Endothelial cell of coronary artery (primary cell): ENCODE results near the gene PPRC1. TPM values are rescaled to one million over a fixed set of nuclear protein-coding genes. Genes with fewer than 3 reads are reported as not detected.

Source experiments
- total RNA-seq: library from RNA; depleted of rRNA; stranded (reverse); fragments of >200 nt; gene quantifications from 2 replicates; pipeline ENCODE4 v1.2.3, GENCODE V29; 2014

PPRC1 gene, protein sequence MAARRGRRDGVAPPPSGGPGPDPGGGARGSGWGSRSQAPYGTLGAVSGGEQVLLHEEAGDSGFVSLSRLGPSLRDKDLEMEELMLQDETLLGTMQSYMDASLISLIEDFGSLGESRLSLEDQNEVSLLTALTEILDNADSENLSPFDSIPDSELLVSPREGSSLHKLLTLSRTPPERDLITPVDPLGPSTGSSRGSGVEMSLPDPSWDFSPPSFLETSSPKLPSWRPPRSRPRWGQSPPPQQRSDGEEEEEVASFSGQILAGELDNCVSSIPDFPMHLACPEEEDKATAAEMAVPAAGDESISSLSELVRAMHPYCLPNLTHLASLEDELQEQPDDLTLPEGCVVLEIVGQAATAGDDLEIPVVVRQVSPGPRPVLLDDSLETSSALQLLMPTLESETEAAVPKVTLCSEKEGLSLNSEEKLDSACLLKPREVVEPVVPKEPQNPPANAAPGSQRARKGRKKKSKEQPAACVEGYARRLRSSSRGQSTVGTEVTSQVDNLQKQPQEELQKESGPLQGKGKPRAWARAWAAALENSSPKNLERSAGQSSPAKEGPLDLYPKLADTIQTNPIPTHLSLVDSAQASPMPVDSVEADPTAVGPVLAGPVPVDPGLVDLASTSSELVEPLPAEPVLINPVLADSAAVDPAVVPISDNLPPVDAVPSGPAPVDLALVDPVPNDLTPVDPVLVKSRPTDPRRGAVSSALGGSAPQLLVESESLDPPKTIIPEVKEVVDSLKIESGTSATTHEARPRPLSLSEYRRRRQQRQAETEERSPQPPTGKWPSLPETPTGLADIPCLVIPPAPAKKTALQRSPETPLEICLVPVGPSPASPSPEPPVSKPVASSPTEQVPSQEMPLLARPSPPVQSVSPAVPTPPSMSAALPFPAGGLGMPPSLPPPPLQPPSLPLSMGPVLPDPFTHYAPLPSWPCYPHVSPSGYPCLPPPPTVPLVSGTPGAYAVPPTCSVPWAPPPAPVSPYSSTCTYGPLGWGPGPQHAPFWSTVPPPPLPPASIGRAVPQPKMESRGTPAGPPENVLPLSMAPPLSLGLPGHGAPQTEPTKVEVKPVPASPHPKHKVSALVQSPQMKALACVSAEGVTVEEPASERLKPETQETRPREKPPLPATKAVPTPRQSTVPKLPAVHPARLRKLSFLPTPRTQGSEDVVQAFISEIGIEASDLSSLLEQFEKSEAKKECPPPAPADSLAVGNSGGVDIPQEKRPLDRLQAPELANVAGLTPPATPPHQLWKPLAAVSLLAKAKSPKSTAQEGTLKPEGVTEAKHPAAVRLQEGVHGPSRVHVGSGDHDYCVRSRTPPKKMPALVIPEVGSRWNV (N-terminal part only)
- total RNA-seq: 8.9 and 14.0 TPM in 2 replicates

DNA sequence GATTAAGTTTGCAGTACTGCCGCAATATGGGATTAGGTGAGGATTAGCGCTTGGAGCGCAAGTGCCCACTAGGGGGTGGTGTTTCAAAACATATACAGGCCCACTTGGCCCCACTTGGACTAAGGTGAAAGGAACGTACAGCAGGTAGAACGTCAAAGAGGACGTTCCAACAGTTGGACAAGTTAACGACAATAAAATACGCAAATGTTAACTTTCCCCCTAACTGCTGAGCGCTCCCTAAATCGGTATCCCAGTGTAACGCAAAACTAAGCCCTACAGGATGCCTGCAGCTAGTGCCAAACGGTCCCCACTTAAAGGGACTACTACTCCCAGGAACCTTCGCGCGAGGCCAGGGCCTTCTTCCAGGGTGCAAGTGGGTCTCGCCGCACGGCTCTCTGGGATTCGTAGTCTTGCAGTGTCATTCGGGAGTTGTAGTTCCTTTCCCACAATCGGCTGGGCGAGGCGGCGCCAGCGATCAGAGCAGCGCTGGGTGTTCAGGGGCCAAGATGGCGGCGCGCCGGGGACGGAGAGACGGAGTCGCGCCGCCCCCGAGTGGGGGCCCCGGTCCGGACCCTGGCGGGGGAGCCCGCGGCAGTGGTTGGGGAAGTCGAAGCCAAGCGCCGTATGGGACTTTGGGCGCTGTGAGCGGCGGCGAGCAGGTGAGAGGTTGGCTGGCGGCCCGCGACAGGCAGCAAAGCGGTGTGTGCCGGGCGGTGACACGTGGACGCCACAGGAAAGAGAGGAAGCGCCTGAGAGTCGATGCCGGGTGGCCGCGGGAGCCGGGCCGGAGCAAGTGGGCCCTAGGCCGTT is at the start of gene PPRC1:
Gene PPRC1 (plus strand): TSS at position 478 of the 810 bp plus-strand sequence. CDS start 29 bp downstream, at position 507.

DNA sequence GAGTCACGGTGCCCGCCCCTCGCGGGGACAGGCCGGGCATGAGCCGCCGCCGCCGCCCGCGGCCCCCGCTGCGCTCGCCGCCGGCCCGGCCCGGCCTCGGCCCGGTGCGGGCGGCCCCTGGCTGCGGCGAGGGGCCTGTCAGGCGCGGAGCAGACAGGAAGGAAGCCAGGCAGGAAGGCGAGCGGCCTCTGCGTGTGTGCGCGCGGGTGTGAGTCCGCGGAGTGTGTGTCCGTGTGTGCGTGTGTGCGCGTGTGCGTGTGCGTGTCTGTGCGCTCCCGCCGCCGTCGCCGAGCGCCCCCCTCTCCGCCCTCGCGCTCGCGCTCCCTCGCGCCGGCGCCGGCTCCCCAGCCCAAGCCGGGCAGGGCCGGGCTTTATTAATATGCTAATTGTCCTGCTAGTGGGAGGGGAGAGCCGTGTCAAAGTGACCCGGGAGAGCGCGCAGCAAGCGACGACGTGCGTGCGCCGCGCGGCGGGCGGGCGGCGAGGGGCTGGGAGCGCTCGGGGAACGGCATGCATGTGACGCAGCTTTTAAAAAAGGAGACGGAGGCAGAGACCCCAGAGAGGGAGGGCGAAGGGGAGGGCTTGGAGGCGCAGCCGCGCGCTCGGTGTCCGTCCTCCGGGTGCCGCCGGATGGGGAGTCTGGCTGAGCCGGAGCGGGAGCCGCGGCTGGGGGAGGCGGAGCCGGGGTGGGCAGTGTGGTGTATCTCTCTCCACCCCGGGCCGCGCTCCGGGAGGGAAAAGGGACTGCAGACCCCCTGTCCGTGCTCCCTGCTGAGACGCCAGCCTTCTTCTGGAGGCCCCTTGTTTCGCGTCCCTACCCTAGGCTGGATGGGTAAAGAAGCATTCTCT is 12.5 kb upstream of the PPRC1 start, which contains the start of gene LDB1:
Gene LDB1 (minus strand): TSS at position 227 of the 849 bp plus-strand sequence. CDS start 258 bp downstream, outside the sequence.

DNA sequence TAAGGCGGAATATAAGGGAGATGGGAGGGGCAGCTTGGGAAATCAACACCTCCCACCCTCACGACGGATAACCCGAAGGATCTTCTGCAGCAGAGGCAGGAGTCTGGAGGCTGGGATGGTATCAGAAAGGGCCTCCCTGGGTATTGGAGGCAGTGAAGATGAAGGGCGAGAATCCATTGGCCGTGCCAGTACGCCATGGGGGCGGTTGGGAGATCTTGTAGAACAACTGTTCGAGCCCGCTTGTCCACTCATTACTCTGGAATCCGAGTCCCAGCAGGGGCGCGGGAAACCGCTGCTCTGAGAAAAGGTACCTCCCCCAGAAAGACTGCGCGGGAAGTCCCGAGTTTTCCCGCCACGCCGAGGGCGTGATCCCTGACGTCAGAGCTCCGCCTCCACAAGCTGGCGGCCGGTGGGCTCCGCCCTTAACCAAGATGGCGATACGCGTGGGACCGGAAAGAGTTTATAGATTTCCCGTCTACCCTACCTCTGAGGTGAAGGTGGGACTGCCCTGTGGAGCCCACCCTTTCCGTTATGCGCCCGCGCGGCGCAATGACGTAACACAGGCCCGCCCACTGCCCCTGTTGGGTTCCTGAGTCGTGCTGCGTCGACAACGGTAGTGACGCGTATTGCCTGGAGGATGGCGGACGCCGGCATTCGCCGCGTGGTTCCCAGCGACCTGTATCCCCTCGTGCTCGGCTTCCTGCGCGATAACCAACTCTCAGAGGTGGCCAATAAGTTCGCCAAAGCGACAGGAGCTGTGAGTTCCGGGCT is 19.1 kb downstream of the PPRC1 start, which contains the start of gene NOLC1:
Gene NOLC1 (plus strand): TSS at position 616 of the 771 bp plus-strand sequence. CDS start 22 bp downstream, at position 638.

Other genes with a start within 250 kb of the PPRC1 start
- gene ARMH3, start 76.9 kb upstream of the PPRC1 start, total RNA-seq: 6.6 and 8.8 TPM in 2 replicates
- gene HPS6, start 67.7 kb upstream of the PPRC1 start, total RNA-seq: 26.4 and 31.1 TPM in 2 replicates
- gene LDB1, start 12.7 kb upstream of the PPRC1 start, total RNA-seq: 42.5 and 46.3 TPM in 2 replicates
- gene NOLC1, start 19.3 kb downstream of the PPRC1 start, total RNA-seq: 35.4 and 40.3 TPM in 2 replicates
- gene ELOVL3, start 93.3 kb downstream of the PPRC1 start, total RNA-seq: 0.09 TPM in 1 of 2 replicates, not detected in the other
- not detected in 2 replicates for gene PITX3, start 108.5 kb downstream of the PPRC1 start, total RNA-seq
- 16.2 and 26.7 TPM in 2 replicates for gene GBF1, start 112.5 kb downstream of the PPRC1 start, total RNA-seq